GM18858 (cell line): Measurements from ENCODE around the gene PSG4.
"Not testable (repeated sequence)": the region's sequence is repeated elsewhere in the genome, so short reads cannot be mapped to it uniquely, and the experiment has no call there.

Source experiments
- ATAC-seq: cut with Tn5 transposase; IDR thresholded peaks from one replicate; pipeline ENCODE4 v1.9.1; 2021; ENCODE audit not compliant: unreplicated experiment

The PSG4 gene

GRCh38 chr19:43198686-43199419, 6.6 kb downstream of the PSG4 start:
- ATAC-seq: not testable (repeated sequence)

DNA sequence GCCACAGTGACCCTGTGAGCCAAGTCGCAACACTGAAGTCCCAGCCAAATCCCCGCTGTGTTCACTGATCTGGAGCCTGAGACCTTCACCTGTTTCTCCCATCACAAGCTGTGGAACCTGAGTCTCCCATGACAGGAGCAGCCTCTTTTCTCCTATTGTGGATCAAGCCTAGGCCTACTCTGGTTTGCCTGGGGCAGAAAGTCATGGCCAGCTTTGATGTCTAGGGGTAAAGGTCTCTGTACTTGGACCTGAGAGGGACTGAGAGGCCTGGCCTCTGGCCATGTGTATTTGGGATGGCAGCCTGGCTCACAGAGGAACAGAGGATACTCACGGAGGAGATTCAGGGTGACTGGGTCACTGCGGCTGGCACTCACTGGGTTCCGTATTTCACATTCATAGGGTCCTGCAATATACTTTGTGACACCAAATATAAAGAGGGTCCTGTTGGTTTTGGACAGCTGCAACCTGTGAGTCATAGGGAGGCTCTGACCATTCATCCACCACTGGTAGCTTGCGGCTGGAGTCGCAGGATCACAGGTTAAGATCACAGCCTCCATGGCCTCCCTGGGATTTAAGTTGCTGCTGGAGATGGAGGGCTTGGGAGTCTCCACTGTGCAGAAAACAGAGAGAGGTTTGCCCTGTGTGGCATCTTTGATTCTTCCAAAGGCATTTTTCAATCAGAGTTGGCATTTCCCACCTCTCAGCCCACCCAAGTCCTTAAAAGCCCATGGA, 7.6 kb downstream of the PSG4 start:
- ATAC-seq: not testable (repeated sequence)

GRCh38 chr19:43194397-43194796, 11.0 kb downstream of the PSG4 start:
- not testable (repeated sequence) for ATAC-seq

DNA sequence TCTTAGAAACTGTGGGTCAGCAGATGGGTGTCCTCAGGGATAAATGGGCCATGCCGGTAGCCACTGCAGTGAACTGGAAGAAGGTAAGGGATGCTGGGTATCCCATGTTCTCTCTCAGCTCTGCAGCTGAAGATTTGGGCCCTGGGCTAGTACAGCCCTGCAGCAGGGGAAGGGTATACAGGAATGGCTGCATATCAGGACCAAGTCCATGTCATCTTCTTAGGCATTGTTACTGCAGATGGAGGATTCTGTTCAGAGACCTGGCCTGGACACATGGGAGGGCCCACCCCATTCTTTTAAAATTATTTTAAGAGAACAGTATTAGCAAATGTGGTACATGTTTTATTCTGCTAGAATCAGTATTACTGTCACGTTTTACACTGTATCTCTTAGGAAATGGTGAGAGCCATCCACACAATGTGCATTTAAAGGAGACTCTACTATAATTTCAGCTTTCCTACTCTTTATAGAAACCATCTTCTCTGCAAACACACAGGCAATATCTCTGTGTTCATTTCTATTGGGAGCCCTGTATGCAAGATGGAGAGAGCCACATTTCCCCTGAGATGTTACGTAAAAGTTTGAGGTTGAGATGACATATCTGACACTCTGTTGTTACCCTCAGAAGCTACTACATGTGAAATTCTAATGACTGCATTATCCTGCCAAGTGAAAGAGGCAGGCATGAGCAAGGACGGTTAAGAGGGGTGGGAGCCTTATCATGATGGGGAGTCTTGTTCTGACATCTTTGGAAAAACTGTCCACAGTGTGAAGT, 12.9 kb downstream of the PSG4 start:
- not testable (repeated sequence) for ATAC-seq

DNA sequence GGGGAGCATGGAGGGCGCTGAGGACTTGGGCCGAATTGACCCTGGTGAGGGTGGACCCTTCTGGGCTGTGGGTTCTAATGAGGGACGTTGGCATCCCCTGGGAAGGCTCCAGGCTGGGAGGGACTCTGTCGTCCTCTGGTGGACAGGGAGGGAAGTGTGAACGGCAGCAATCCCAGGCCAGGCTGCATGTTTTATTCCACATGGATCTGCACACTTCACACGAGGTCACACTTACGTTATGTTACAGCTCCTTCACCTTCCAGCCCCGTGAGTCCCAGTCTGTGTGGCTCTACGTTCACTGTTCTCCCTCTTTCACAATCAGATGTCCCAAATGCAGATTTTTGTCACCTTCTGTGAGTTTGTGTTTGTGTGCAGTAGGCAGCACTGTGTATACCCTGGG, 17.3 kb downstream of the PSG4 start:
- not testable (repeated sequence) for ATAC-seq

GRCh38 chr19:43186311-43186935, 19.0 kb downstream of the PSG4 start, which contains the start of gene PSG5:
Gene PSG5 (minus strand): TSS chr19:43186536. CDS start chr19:43186405, 131 bp downstream.
- not testable (repeated sequence) for ATAC-seq

- not testable (repeated sequence) for ATAC-seq
Observed at GRCh38 chr19:43181869-43182771, 23.3 kb downstream of the PSG4 start.

GRCh38 chr19:43179569-43180147, 25.8 kb downstream of the PSG4 start:
- not testable (repeated sequence) for ATAC-seq

DNA sequence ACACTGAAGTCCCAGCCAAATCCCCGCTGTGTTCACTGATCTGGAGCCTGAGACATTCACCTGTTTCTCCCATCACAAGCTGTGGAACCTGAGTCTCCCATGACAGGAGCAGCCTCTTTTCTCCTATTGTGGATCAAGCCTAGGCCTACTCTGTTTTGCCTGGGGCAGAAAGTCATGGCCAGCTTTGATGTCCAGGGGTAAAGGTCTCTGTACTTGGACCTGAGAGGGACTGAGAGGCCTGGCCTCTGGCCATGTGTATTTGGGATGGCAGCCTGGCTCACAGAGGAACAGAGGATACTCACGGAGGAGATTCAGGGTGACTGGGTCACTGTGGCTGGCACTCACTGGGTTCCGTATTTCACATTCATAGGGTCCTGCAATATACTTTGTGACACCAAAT, 26.9 kb downstream of the PSG4 start:
- not testable (repeated sequence) for ATAC-seq

DNA sequence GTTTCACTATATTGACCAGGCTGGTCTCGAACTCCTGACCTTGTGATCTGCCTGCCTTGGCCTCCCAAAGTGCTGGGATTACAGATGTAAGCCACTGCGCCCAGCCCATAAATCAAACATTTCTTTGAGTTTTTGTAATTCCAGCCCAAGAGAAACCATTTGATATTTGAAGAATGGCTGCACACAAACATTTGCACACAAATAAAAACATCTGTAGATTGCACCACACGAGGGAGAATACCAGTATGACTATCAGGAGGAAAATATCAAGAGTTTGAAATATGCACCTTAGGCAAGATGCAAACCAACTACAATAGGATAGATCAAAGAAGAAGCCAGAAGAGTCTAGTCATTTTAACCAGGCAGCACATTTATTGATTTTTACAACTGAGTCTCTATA, 39.5 kb downstream of the PSG4 start:
- not testable (repeated sequence) for ATAC-seq

DNA sequence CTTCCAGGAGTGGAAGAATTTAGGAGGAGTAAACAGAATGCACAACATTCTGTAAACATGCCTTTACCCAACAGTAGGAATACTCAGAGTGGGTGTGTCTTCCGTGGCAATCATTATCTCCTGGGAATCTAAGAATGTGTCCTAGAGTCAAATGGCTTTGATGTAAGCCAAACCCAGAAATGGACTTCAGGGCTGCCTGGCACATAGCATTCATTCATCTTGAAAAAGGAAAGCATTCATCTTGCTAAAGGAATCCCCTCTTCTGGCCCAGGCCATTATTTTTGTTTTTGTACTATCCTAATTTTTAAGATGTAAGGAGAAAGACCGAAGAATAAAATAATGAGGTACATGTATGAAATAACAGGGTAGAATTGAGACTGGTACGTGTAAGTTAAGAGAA, 42.3 kb downstream of the PSG4 start:
- ATAC-seq: not testable (repeated sequence)

DNA sequence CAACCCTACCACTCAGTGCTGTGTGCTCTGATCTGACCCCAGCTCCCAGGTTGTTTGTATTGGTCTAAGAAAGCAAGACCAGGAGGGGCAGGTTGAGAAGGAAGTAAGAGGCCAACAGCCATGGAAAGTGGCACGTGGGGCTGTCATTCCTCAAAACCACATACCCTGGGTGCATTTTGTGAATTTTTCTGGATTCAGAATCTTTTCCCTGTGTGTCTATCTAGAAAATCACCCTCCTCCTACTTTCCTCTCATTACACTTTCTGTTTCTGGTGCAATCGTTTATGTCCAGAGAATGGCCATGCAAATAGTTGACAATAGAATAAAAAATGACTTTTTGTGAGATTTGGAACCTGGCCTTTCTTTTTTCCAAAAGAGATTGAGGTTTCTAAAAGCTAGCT, 43.2 kb downstream of the PSG4 start:
- ATAC-seq: not testable (repeated sequence)

GRCh38 chr19:43152214-43152613, 53.2 kb downstream of the PSG4 start:
- ATAC-seq: no peak

- not testable (repeated sequence) for ATAC-seq
Observed at GRCh38 chr19:43149788-43150187, 55.6 kb downstream of the PSG4 start.

- ATAC-seq: no peak
Observed at GRCh38 chr19:43148233-43148632, 57.2 kb downstream of the PSG4 start.
